Keratinocyte (primary cell): Measurements from ENCODE around the gene NCK2. TPM values are rescaled to one million over a fixed set of nuclear protein-coding genes. Genes with fewer than 3 reads are reported as not detected.

Experiments
- DNase-seq: peaks from one replicate; pipeline ENCODE4 v3.0.0-alpha.2; 2011; ENCODE audit warnings: low read depth, missing footprints, low spot score
- FAIRE-seq: peaks from 2 replicates; lab custom pipeline; 2011; peaks lifted over from hg19 to GRCh38; lab: Jason Lieb, UNC
- H2AFZ ChIP-seq: 2 replicates; pipeline ENCODE4 v1.6.0; 2012; ENCODE audit warnings: low read length, control low read depth, inconsistent platforms; ENCODE audit not compliant: control insufficient read depth
- H3K27ac ChIP-seq: 2 replicates; pipeline ENCODE4 v1.5.1; 2011; ENCODE audit warnings: low read length; ENCODE audit not compliant: control insufficient read depth, insufficient read depth
- H3K27me3 ChIP-seq: 3 replicates; pipeline ENCODE4 v1.6.0; 2011; ENCODE audit warnings: low read length; ENCODE audit not compliant: control insufficient read depth, insufficient read depth; ENCODE audit errors: extremely low read depth
- H3K36me3 ChIP-seq, 2 experiments: 2 replicates in 1 of 2; 3 replicates in 1 of 2; pipeline ENCODE4 v1.5.1; 2011; ENCODE audit warnings: low read length in 2 of 2, mild to moderate bottlenecking in 1 of 2; ENCODE audit not compliant: control insufficient read depth in 2 of 2, insufficient read depth in 2 of 2; ENCODE audit errors: extremely low read depth in 1 of 2
- H3K4me1 ChIP-seq: 3 replicates; pipeline ENCODE4 v1.5.1; 2011; ENCODE audit warnings: low read length; ENCODE audit not compliant: control insufficient read depth, insufficient read depth; ENCODE audit errors: extremely low read depth
- H3K4me2 ChIP-seq: 3 replicates; pipeline ENCODE4 v1.6.0; 2011; ENCODE audit warnings: low read depth, low read length; ENCODE audit not compliant: control insufficient read depth, insufficient read depth; ENCODE audit errors: extremely low read depth
- H3K4me3 ChIP-seq, 3 experiments: fragments of 200-600 bp in 1 of 3; sonication (generic) in 1 of 3; 2 replicates in 2 of 3; 3 replicates in 1 of 3; pipeline ENCODE4 v1.5.1; 2011 to 2016; ENCODE audit warnings: low read length in 3 of 3, mild to moderate bottlenecking in 3 of 3, control low read depth in 2 of 3, inconsistent platforms in 1 of 3, low read depth in 1 of 3, mixed read lengths in 1 of 3, mixed run types in 1 of 3, moderate library complexity in 1 of 3; ENCODE audit not compliant: control insufficient read depth in 2 of 3, insufficient read depth in 2 of 3; ENCODE audit errors: extremely low read depth in 1 of 3
- H3K79me2 ChIP-seq: 2 replicates; pipeline ENCODE4 v1.6.0; 2012; ENCODE audit warnings: low read length; ENCODE audit not compliant: control insufficient read depth, insufficient read depth
- H3K9ac ChIP-seq: 3 replicates; pipeline ENCODE4 v1.6.0; 2011; ENCODE audit warnings: low read length; ENCODE audit not compliant: control insufficient read depth, insufficient read depth; ENCODE audit errors: extremely low read depth
- H3K9me1 ChIP-seq: 3 replicates; pipeline ENCODE4 v1.6.0; 2011; ENCODE audit warnings: low read length; ENCODE audit not compliant: control insufficient read depth, insufficient read depth; ENCODE audit errors: extremely low read depth
- H3K9me3 ChIP-seq: 2 replicates; pipeline ENCODE4 v1.5.1; 2012; ENCODE audit warnings: low read depth, low read length; ENCODE audit not compliant: control insufficient read depth
- H4K20me1 ChIP-seq: 3 replicates; pipeline ENCODE4 v1.6.0; 2011; ENCODE audit warnings: low read length; ENCODE audit not compliant: control insufficient read depth, insufficient read depth; ENCODE audit errors: extremely low read depth
- EZH2 ChIP-seq: IDR thresholded peaks from one replicate; pipeline ENCODE4 v1.6.1; 2012; ENCODE audit warnings: inconsistent platforms, mild to moderate bottlenecking, low read length, moderate library complexity
- dilution Hi-C: fragments of 300-500 bp; cut with MboI; formaldehyde crosslinking; loops from one replicate; pipeline ENCODE4 v1.7.0; 2020; ENCODE audit warnings: low sequenced_read_pairs; ENCODE audit not compliant: extremely low pct_ligation_motif_present
- polyA plus RNA-seq, 5 experiments: library from polyadenylated mRNA; depleted of rRNA in 3 of 5; stranded (reverse) in 3 of 5; stranded (forward) in 1 of 5; unstranded in 1 of 5; fragments of >200 nt; gene quantifications; 1 replicate in 1 of 5; 2 replicates in 3 of 5; 3 replicates in 1 of 5; pipeline versions ENCODE4 v1.2.1 to v1.2.3, GENCODE V29; 2011 to 2012; ENCODE audit warnings: missing spikeins in 2 of 5, low read depth in 1 of 5, low replicate concordance in 1 of 5
- TF ChIP-seq, protein P1 (sequence below), 3 experiments: IDR thresholded peaks in 1 of 3; conservative IDR thresholded peaks in 1 of 3; optimal IDR thresholded peaks in 1 of 3; 2 replicates in 2 of 3; 3 replicates in 1 of 3; pipeline versions ENCODE3 to v1.5.1; 2011; ENCODE audit warnings: low read length in 3 of 3, mild to moderate bottlenecking in 3 of 3, moderate library complexity in 2 of 3, control low read depth in 1 of 3, inconsistent platforms in 1 of 3; ENCODE audit not compliant: insufficient read depth in 2 of 3; ENCODE audit errors: extremely low read depth in 1 of 3

The NCK2 gene
- polyA plus RNA-seq, 1 donor (not counting 4 experiments of a cell fraction or from before 2014, with no cell fraction given) = 31.4 TPM

- no peaks in the 10 kb centered on the region for H4K20me1 ChIP-seq
- H3K4me3 ChIP-seq = no peak overlapping the region
- dilution Hi-C loops = no loop called here
- no peak overlapping the region for H3K27ac ChIP-seq
- H3K4me1 ChIP-seq = peaks cover 64% of the 10 kb centered on the region
- FAIRE-seq (no peak), DNase-seq (no peak)
- TF ChIP-seq, protein P1, sequence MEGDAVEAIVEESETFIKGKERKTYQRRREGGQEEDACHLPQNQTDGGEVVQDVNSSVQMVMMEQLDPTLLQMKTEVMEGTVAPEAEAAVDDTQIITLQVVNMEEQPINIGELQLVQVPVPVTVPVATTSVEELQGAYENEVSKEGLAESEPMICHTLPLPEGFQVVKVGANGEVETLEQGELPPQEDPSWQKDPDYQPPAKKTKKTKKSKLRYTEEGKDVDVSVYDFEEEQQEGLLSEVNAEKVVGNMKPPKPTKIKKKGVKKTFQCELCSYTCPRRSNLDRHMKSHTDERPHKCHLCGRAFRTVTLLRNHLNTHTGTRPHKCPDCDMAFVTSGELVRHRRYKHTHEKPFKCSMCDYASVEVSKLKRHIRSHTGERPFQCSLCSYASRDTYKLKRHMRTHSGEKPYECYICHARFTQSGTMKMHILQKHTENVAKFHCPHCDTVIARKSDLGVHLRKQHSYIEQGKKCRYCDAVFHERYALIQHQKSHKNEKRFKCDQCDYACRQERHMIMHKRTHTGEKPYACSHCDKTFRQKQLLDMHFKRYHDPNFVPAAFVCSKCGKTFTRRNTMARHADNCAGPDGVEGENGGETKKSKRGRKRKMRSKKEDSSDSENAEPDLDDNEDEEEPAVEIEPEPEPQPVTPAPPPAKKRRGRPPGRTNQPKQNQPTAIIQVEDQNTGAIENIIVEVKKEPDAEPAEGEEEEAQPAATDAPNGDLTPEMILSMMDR (optimal IDR thresholded peaks at IDR 0.05 in 1 of 3, IDR thresholded peaks at IDR 0.05 in 1 of 3, conservative IDR thresholded peaks at IDR 0.05 in 1 of 3; ENCODE audit: extremely low read depth in 1 of 3, insufficient read depth in 2 of 3, low read length in 3 of 3) = no peak
- no peak for TF ChIP-seq EZH2
- H3K36me3 ChIP-seq = no peaks in the 10 kb centered on the region
- H3K9me3 ChIP-seq = no peaks in the 10 kb centered on the region
- H2AFZ ChIP-seq = no peak overlapping the region
- no peaks in the 10 kb centered on the region for H3K27me3 ChIP-seq
- H3K79me2 ChIP-seq = no peaks in the 10 kb centered on the region
- H3K9ac ChIP-seq = no peak overlapping the region
- H3K9me1 ChIP-seq = no peaks in the 10 kb centered on the region
- no peak overlapping the region for H3K4me2 ChIP-seq
These were observed 8.6 kb upstream of the NCK2 start for GRCh38 chr2:105736145-105736544.

- no peak for TF ChIP-seq EZH2
- TF ChIP-seq, protein P1 (optimal IDR thresholded peaks at IDR 0.05 in 1 of 3, IDR thresholded peaks at IDR 0.05 in 1 of 3, conservative IDR thresholded peaks at IDR 0.05 in 1 of 3; ENCODE audit: extremely low read depth in 1 of 3, insufficient read depth in 2 of 3, low read length in 3 of 3) = no peak
- no peak for FAIRE-seq
- H3K4me1 ChIP-seq = peaks cover 46% of the 10 kb centered on the region
- no peak for DNase-seq
- H3K9ac ChIP-seq = no peak overlapping the region
- no peaks in the 10 kb centered on the region for H3K9me1 ChIP-seq
- H2AFZ ChIP-seq = no peak overlapping the region
- H3K4me3 ChIP-seq = no peak overlapping the region
- H3K27ac ChIP-seq = no peak overlapping the region
- H3K79me2 ChIP-seq = no peaks in the 10 kb centered on the region
- dilution Hi-C loops = no loop called here
- H3K9me3 ChIP-seq = no peaks in the 10 kb centered on the region
- no peaks in the 10 kb centered on the region for H3K27me3 ChIP-seq
- H4K20me1 ChIP-seq = no peaks in the 10 kb centered on the region
- H3K4me2 ChIP-seq = no peak overlapping the region
- no peaks in the 10 kb centered on the region for H3K36me3 ChIP-seq
These were observed 6.6 kb upstream of the NCK2 start for GRCh38 chr2:105737980-105738657.
